ENCODE results near the gene EFNA1.

DNA sequence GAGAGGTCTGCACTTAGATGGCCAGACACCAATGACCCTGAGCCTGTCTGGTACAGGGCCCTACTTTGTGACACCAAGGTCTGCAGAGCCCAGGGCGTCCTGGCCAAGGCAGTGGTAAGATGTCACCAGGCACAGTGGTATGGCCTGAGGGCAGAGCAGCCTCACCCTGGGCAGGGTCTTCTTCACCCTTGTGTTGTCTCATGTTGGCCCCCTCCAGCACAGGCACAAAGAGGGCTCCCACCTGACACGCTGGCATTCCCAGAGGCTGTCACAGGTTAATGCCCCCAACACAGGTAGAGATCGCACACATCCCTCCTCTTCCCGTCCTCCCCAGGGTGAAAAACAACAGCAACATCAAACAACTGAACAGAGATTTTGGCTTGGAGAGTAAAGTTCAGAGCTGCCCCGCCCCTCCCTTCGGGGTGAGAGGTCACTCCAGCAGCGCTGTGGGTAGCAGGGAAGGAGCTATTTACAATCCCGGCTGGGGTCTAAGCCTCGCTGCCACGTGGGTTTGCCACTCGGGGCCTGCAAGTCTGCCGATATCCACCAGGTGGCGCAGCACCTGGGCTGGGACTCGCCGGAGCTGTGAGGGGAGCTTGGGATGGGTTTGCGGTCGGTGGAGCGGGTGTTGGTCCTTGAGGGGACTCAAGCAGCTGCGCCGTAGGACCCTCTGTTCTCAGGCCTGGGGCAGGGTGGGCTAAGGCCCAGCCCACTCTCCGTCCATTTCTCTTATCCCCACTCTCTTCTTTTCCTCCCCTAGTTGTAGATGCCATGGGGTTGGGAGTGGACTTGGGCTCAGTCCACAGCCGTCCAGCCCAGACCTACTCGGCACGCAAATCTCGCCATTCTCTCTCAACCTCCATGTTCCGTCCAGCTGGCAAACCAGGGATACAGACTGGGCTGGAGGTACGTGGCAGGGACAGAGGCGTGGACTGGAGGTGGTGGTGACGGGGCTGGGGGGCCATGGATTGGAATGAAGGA lies 36.3 kb upstream of the EFNA1 start:
- TF ChIP-seq REST (IDR thresholded peaks at IDR 0.05; ENCODE audit: unreplicated experiment) (no peak), CTCF (conservative IDR thresholded peaks at IDR 0.05; ENCODE audit: low read depth in 2 of 2) (peak; percentile 98), EZH2phosphoT487 (IDR thresholded peaks at IDR 0.05; ENCODE audit: unreplicated experiment) (no peak), POLR2AphosphoS5 (IDR thresholded peaks at IDR 0.05; ENCODE audit: low read depth) (no peak), CREB1 (CRISPR knock-in tag; IDR thresholded peaks at IDR 0.05; ENCODE audit: low read depth) (0 out of 2 replicates have a peak, but pooled peaks have one; percentile 3), EZH2 (IDR thresholded peaks at IDR 0.05; ENCODE audit: low read depth, unreplicated experiment) (no peak), JUNB (IDR thresholded peaks at IDR 0.05; ENCODE audit: unreplicated experiment) (no peak), ETS1 (IDR thresholded peaks at IDR 0.05) (no peak), NANOG (IDR thresholded peaks at IDR 0.05; ENCODE audit: borderline replicate concordance) (no peak), ZNF331 (CRISPR knock-in tag; IDR thresholded peaks at IDR 0.05; ENCODE audit: low read depth) (no peak)

Data from GM23338 (cell line).